ENCODE results near the gene KIF21A. TPM values are rescaled to one million over a fixed set of nuclear protein-coding genes. Genes with fewer than 3 reads are reported as not detected.

Gene KIF21A
- total RNA-seq, 1 experiment from 2014 or later: 29.1 TPM

- ChIA-PET POLR2A (no interaction called here), CTCF (no interaction called here), RAD21 (ENCODE audit: low non-redundant PET in 1 of 2, low total read pairs in 2 of 2, uncharacterized antibody in 2 of 2, unreplicated experiment in 2 of 2) (no interaction called here)
- no peak overlapping the region for H3K9ac ChIP-seq (ENCODE audit: low read length)
- no peaks in the 10 kb centered on the region for H4K20me1 ChIP-seq (ENCODE audit: insufficient read depth)
- no peaks in the 10 kb centered on the region for H3K79me2 ChIP-seq (ENCODE audit: insufficient read depth, low read length)
- no peaks in the 10 kb centered on the region for H3K9me3 ChIP-seq (ENCODE audit: control insufficient read depth in 1 of 2, insufficient read depth in 1 of 2, low read depth in 1 of 2, low read length in 2 of 2)
- no peak overlapping the region for H2AFZ ChIP-seq (ENCODE audit: low read depth, low read length, poor library complexity, severe bottlenecking)
- DNase-seq (ENCODE audit: low read depth, low spot score): no peak
- no peak overlapping the region for H3K4me3 ChIP-seq (replicated peaks in 1 of 2; ENCODE audit: low read depth in 1 of 2, low read length in 2 of 2)
- TF ChIP-seq ZNF274 (IDR thresholded peaks at IDR 0.05; ENCODE audit: low read depth, low read length) (no peak), SP1 (IDR thresholded peaks at IDR 0.05; ENCODE audit: low read depth) (no peak), ATF3 (IDR thresholded peaks at IDR 0.05) (no peak), REST (IDR thresholded peaks at IDR 0.05; ENCODE audit: low read depth) (no peak), SIN3A (IDR thresholded peaks at IDR 0.05; ENCODE audit: low read depth) (no peak)
- no peaks in the 10 kb centered on the region for H3K36me3 ChIP-seq (ENCODE audit: control insufficient read depth in 1 of 2, insufficient read depth in 2 of 2, low read length in 2 of 2)
- ATAC-seq: no peak
- no TSS peak for BruUV-seq (replicated peaks)
- H3K4me1 ChIP-seq (ENCODE audit: control insufficient read depth in 1 of 2, insufficient read depth in 2 of 2, low read length in 2 of 2): no peaks in the 10 kb centered on the region
- H3K4me2 ChIP-seq (ENCODE audit: low read length): no peak overlapping the region
- intact Hi-C loops (cut with micrococcal nuclease): no loop called here
- no peaks in the 10 kb centered on the region for H3K9me2 ChIP-seq (ENCODE audit: insufficient read depth)
- no peak overlapping the region for H3K27ac ChIP-seq (ENCODE audit: low read depth, low read length)
- H3K27me3 ChIP-seq (ENCODE audit: insufficient read depth, low read length): no peaks in the 10 kb centered on the region
Measured at GRCh38 chr12:39467432-39467870, 24.5 kb upstream of the KIF21A start.

Measured in HCT116 (cell line).